ENCODE data around the gene GPR78. TPM values are rescaled to one million over a fixed set of nuclear protein-coding genes. Genes with fewer than 3 reads are reported as not detected.

Gene GPR78
- total RNA-seq, 1 experiment from 2014 or later = 3.4 TPM

DNA sequence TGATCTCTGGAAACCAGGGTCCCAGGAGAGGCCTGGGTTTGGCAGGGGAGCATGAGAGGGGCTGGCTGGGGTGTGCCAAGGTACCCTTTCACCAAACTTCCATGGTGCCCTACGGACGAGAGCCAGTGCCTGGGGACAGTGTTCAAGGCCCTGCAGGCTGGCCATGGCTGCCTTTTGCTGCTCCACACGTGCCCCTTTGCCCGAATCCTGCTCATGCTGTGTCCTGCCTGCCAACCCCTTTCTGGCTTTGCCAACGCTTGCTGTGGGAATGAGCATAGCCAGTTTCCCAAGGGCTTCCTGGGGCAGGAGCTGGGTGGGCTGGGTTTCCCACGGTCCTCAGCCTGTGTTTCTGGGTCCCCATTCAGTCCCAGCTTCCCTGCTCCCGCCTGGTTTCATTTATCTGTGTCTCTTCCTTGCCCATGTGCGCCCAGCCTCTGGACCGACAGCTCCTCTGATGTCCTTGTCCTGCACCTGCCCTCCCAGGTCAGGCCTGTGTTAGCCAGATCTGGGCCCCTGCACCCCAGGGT is 29.7 kb downstream of the GPR78 start:
- H2AK5ac ChIP-seq (ENCODE audit: insufficient read length, low read length) = no peak overlapping the region
- Mint-ChIP-seq H3K4me3 (no peak overlapping the region), H3K9me3 (no peaks in the 10 kb centered on the region), H3K27me3 (ENCODE audit: low read depth) (peaks cover 2% of the 10 kb centered on the region; the same call in 1 of the 2 replicates), H3K36me3 (ENCODE audit: insufficient read depth in 1 of 3, low read depth in 3 of 3) (peaks cover 2 to 44% (median 36%) of the 10 kb centered on the region in 3 experiments; a peak in 5 of 7 replicates), H3K4me1 (no peaks in the 10 kb centered on the region; a peak in 1 of 4 replicates), H3K27ac (no peak overlapping the region)
- H2BK15ac ChIP-seq (ENCODE audit: low read depth, low read length) = no peak overlapping the region
- DNase-seq = no peak
- no peaks in the 10 kb centered on the region for H3K4me1 ChIP-seq (ENCODE audit: insufficient read depth, low read length)
- H2AFZ ChIP-seq (ENCODE audit: low read length) = no peak overlapping the region
- no peaks in the 10 kb centered on the region for H3K27me3 ChIP-seq (ENCODE audit: insufficient read depth, low read length)
- no peak overlapping the region for H3K4me2 ChIP-seq (ENCODE audit: insufficient read depth, insufficient read length, low read length)
- H3K79me1 ChIP-seq (ENCODE audit: insufficient read depth, low read depth, low read length, poor library complexity, severe bottlenecking) = no peaks in the 10 kb centered on the region
- H3K4ac ChIP-seq (ENCODE audit: low read depth, low read length) = no peak overlapping the region
- H3T11ph ChIP-seq (ENCODE audit: low read length) = no peak overlapping the region
- H2BK12ac ChIP-seq (ENCODE audit: insufficient read length, low read depth, low read length) = no peak overlapping the region
- H2BK5ac ChIP-seq (ENCODE audit: insufficient read length, low read length) = no peak overlapping the region
- H2BK120ac ChIP-seq (ENCODE audit: low read depth, low read length, poor library complexity, severe bottlenecking) = no peak overlapping the region
- H3K14ac ChIP-seq (ENCODE audit: insufficient read depth, low read length) = no peak overlapping the region
- no peak overlapping the region for H3K27ac ChIP-seq (ENCODE audit: insufficient read length, low read depth, low read length)
- H3K18ac ChIP-seq (ENCODE audit: insufficient read length, low read depth, low read length) = no peak overlapping the region
- H4K91ac ChIP-seq (ENCODE audit: insufficient read length, low read depth, low read length) = no peak overlapping the region
- no peak overlapping the region for H2BK20ac ChIP-seq (ENCODE audit: low read depth, low read length, poor library complexity, severe bottlenecking)
- H3K23me2 ChIP-seq (ENCODE audit: insufficient read length, low read depth, low read length, poor library complexity, severe bottlenecking) = no peaks in the 10 kb centered on the region
- H3K79me2 ChIP-seq (ENCODE audit: insufficient read depth, low read length) = no peaks in the 10 kb centered on the region
- no peak overlapping the region for H3K56ac ChIP-seq (ENCODE audit: insufficient read length, low read depth, low read length)
- WGBS (ENCODE audit: extremely low coverage, insufficient read length, low lambda C conversion rate) = no CpG with 5 or more reads among the region's 9 CpGs
- H4K20me1 ChIP-seq (ENCODE audit: control insufficient read depth, insufficient read depth, insufficient read length) = no peaks in the 10 kb centered on the region
- no peak overlapping the region for H4K5ac ChIP-seq (ENCODE audit: insufficient read length, low read depth, low read length)
- no peak overlapping the region for H4K8ac ChIP-seq (replicated peaks; ENCODE audit: insufficient read length, low read depth, low read length)
- H3K23ac ChIP-seq (ENCODE audit: insufficient read length, low read depth, low read length) = no peak overlapping the region
- H3K9ac ChIP-seq (ENCODE audit: extremely low read depth, insufficient read length, low read length) = no peak overlapping the region
- no peaks in the 10 kb centered on the region for H3K9me3 ChIP-seq (ENCODE audit: control insufficient read depth, low read depth, low read length)
- TF ChIP-seq, protein P1, sequence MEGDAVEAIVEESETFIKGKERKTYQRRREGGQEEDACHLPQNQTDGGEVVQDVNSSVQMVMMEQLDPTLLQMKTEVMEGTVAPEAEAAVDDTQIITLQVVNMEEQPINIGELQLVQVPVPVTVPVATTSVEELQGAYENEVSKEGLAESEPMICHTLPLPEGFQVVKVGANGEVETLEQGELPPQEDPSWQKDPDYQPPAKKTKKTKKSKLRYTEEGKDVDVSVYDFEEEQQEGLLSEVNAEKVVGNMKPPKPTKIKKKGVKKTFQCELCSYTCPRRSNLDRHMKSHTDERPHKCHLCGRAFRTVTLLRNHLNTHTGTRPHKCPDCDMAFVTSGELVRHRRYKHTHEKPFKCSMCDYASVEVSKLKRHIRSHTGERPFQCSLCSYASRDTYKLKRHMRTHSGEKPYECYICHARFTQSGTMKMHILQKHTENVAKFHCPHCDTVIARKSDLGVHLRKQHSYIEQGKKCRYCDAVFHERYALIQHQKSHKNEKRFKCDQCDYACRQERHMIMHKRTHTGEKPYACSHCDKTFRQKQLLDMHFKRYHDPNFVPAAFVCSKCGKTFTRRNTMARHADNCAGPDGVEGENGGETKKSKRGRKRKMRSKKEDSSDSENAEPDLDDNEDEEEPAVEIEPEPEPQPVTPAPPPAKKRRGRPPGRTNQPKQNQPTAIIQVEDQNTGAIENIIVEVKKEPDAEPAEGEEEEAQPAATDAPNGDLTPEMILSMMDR (conservative IDR thresholded peaks at IDR 0.05) = no peak
